SU-DHL-6 (cell line): ENCODE data around the gene HSD17B13.

Experiments
- H2AFZ ChIP-seq: fragments of 200-600 bp; sonication (generic); 2 replicates; pipeline ENCODE4 v1.6.1; 2014; ENCODE audit warnings: low read depth, mild to moderate bottlenecking, moderate library complexity, mixed read lengths, antibody characterized with exemption, low read length; ENCODE audit not compliant: severe bottlenecking
- H3F3A ChIP-seq: fragments of 200-600 bp; shearing (Covaris generic); 2 replicates; pipeline ENCODE4 v1.6.0; 2016; ENCODE audit warnings: antibody characterized with exemption, mild to moderate bottlenecking; ENCODE audit not compliant: insufficient read depth
- H3K27ac ChIP-seq: fragments of 200-600 bp; sonication (generic); 2 replicates; pipeline ENCODE4 v1.5.1; 2016; ENCODE audit warnings: low read depth, mild to moderate bottlenecking, low read length, moderate library complexity, mixed read lengths
- H3K27me3 ChIP-seq: fragments of 200-600 bp; sonication (generic), shearing (Covaris generic); 2 replicates; pipeline ENCODE4 v1.6.0; 2014; ENCODE audit warnings: mild to moderate bottlenecking, low read length
- H3K36me3 ChIP-seq: fragments of 200-600 bp; sonication (generic); 2 replicates; pipeline ENCODE4 v1.6.1; 2014; ENCODE audit warnings: mild to moderate bottlenecking, low read length, mixed read lengths
- H3K4me2 ChIP-seq: fragments of 300-600, 200-600 bp; shearing (Covaris generic), sonication (generic); 2 replicates; pipeline ENCODE4 v1.6.0; 2014; ENCODE audit warnings: low read length, low read depth, mild to moderate bottlenecking; ENCODE audit not compliant: poor library complexity, severe bottlenecking
- H3K4me3 ChIP-seq: fragments of 200-600 bp; sonication (generic); 2 replicates; pipeline ENCODE4 v1.5.1; 2014; ENCODE audit warnings: antibody characterized with exemption, low read length, mild to moderate bottlenecking, mixed read lengths; ENCODE audit not compliant: insufficient read depth, poor library complexity, severe bottlenecking
- H3K79me2 ChIP-seq: fragments of 200-600 bp; sonication (generic); 2 replicates; pipeline ENCODE4 v1.6.1; 2014; ENCODE audit warnings: mild to moderate bottlenecking, low read length, moderate library complexity; ENCODE audit not compliant: insufficient read depth
- H3K9ac ChIP-seq: fragments of 200-600 bp; sonication (generic); 2 replicates; pipeline ENCODE4 v1.7.0; 2014; ENCODE audit warnings: mild to moderate bottlenecking, low read length
- H3K9me2 ChIP-seq: fragments of 200-600 bp; sonication (generic); replicated peaks from 2 replicates; pipeline ENCODE4 v1.6.1; 2014; ENCODE audit warnings: low read length; ENCODE audit not compliant: insufficient read depth
- H3K9me3 ChIP-seq: fragments of 200-600 bp; sonication (generic); 2 replicates; pipeline ENCODE4 v1.6.1; 2014; ENCODE audit warnings: low read length, mixed read lengths; ENCODE audit not compliant: insufficient read depth
- H4K20me1 ChIP-seq: fragments of 200-600 bp; sonication (generic); 2 replicates; pipeline ENCODE4 v1.6.1; 2014; ENCODE audit warnings: low read depth, mild to moderate bottlenecking, antibody characterized with exemption, low read length, moderate library complexity, mixed read lengths
- CTCF ChIP-seq: fragments of 200-600 bp; sonication (generic); IDR thresholded peaks from one replicate; pipeline ENCODE4 v1.5.1; 2017; ENCODE audit warnings: antibody characterized with exemption, mild to moderate bottlenecking, low read length, moderate library complexity; ENCODE audit not compliant: insufficient read depth, poor library complexity, severe bottlenecking
- EZH2phosphoT487 ChIP-seq: fragments of 200-600 bp; sonication (generic), shearing (Covaris generic); conservative IDR thresholded peaks from 2 replicates; pipeline ENCODE4 v1.6.1; 2018; ENCODE audit warnings: mild to moderate bottlenecking, antibody characterized with exemption, low read length, moderate library complexity, mixed read lengths

HSD17B13 gene

GRCh38 chr4:87365348-87365747 is 42.7 kb upstream of the HSD17B13 start:
- Histone ChIP-seq H3K4me2 (no peak overlapping the region), H3F3A (no peaks in the 10 kb centered on the region), H3K27me3 (no peaks in the 10 kb centered on the region), H2AFZ (no peak overlapping the region), H3K9ac (no peak overlapping the region), H3K9me2 (no peaks in the 10 kb centered on the region), H3K27ac (no peak overlapping the region), H3K4me3 (no peak overlapping the region), H3K36me3 (no peaks in the 10 kb centered on the region), H4K20me1 (no peaks in the 10 kb centered on the region), H3K79me2 (no peaks in the 10 kb centered on the region), H3K9me3 (no peaks in the 10 kb centered on the region)
- TF ChIP-seq CTCF (no peak), EZH2phosphoT487 (no peak)

GRCh38 chr4:87363552-87363951 is 40.9 kb upstream of the HSD17B13 start:
- TF ChIP-seq EZH2phosphoT487: no peak
- no peak for TF ChIP-seq CTCF
- H3K9me2 ChIP-seq: no peaks in the 10 kb centered on the region
- no peaks in the 10 kb centered on the region for H3K9me3 ChIP-seq
- no peak overlapping the region for H2AFZ ChIP-seq
- H3K4me3 ChIP-seq: no peak overlapping the region
- H4K20me1 ChIP-seq: no peaks in the 10 kb centered on the region
- no peak overlapping the region for H3K4me2 ChIP-seq
- H3K36me3 ChIP-seq: no peaks in the 10 kb centered on the region
- no peak overlapping the region for H3K27ac ChIP-seq
- no peak overlapping the region for H3K9ac ChIP-seq
- H3F3A ChIP-seq: no peaks in the 10 kb centered on the region
- no peaks in the 10 kb centered on the region for H3K27me3 ChIP-seq
- no peaks in the 10 kb centered on the region for H3K79me2 ChIP-seq

- Histone ChIP-seq H3K27me3 (no peaks in the 10 kb centered on the region), H3K36me3 (no peaks in the 10 kb centered on the region)
Measured at GRCh38 chr4:87360338-87360935, 37.8 kb upstream of the HSD17B13 start.

More at GRCh38 chr4:87360338-87360935, 37.8 kb upstream of the HSD17B13 start:
- Histone ChIP-seq H3K4me3 (no peak overlapping the region), H2AFZ (no peak overlapping the region), H3K9me2 (no peaks in the 10 kb centered on the region), H3K27ac (no peak overlapping the region), H4K20me1 (no peaks in the 10 kb centered on the region), H3K4me2 (no peak overlapping the region), H3F3A (no peaks in the 10 kb centered on the region), H3K9ac (no peak overlapping the region), H3K9me3 (no peaks in the 10 kb centered on the region), H3K79me2 (no peaks in the 10 kb centered on the region)
- TF ChIP-seq EZH2phosphoT487: no peak
- no peak for TF ChIP-seq CTCF
